ENCODE data around the gene CST11. TPM values are rescaled to one million over a fixed set of nuclear protein-coding genes. Genes with fewer than 3 reads are reported as not detected.
"Not testable (repeated sequence)": the region's sequence is repeated elsewhere in the genome, so short reads cannot be mapped to it uniquely, and the experiment has no call there.

CST11 gene
- not detected in 2 replicates for total RNA-seq (2014; rRNA removed; shearing (Covaris generic))

- Histone ChIP-seq H3K27ac (no peak within 1 kb of the TSS), H3K4me3 (no peak within 1 kb of the TSS), H3K36me3 (no peaks in the 10 kb centered on the region), H3K4me1 (no peaks in the 10 kb centered on the region), H3K27me3 (peaks cover 23% of the 10 kb centered on the region), H3K9me3 (replicated peaks) (no peaks in the 10 kb centered on the region)
- no peak for DNase-seq
These were observed at the start of gene CST11 for GRCh38 chr20:23452776-23453175. TSS of gene CST11 (minus strand) at chr20:23452876. CDS start at chr20:23452811, 65 bp downstream.

GRCh38 chr20:23501926-23502325 lies 49.2 kb upstream of the CST11 start:
- Histone ChIP-seq H3K27ac (no peak overlapping the region), H3K36me3 (no peaks in the 10 kb centered on the region), H3K9me3 (replicated peaks) (no peaks in the 10 kb centered on the region), H3K4me1 (no peaks in the 10 kb centered on the region), H3K4me3 (no peak overlapping the region), H3K27me3 (peaks cover 18% of the 10 kb centered on the region)
- no peak for DNase-seq

GRCh38 chr20:23497536-23497935 lies 44.9 kb upstream of the CST11 start:
- Histone ChIP-seq H3K9me3 (replicated peaks) (no peaks in the 10 kb centered on the region), H3K4me1 (no peaks in the 10 kb centered on the region), H3K27me3 (peaks cover 12% of the 10 kb centered on the region), H3K36me3 (no peaks in the 10 kb centered on the region), H3K27ac (no peak overlapping the region), H3K4me3 (no peak overlapping the region)
- no peak for DNase-seq

GRCh38 chr20:23493172-23493772 lies 40.6 kb upstream of the CST11 start:
- no peaks in the 10 kb centered on the region for H3K9me3 ChIP-seq (replicated peaks)
- no peaks in the 10 kb centered on the region for H3K36me3 ChIP-seq
- no peak overlapping the region for H3K27ac ChIP-seq
- H3K4me3 ChIP-seq: no peak overlapping the region
- DNase-seq: no peak
- H3K4me1 ChIP-seq: no peaks in the 10 kb centered on the region
- H3K27me3 ChIP-seq: no peaks in the 10 kb centered on the region; the same call in 1 of the 2 replicates

- no peaks in the 10 kb centered on the region for H3K27me3 ChIP-seq
- no peaks in the 10 kb centered on the region for H3K9me3 ChIP-seq (replicated peaks)
- no peak for DNase-seq
- no peaks in the 10 kb centered on the region for H3K4me1 ChIP-seq
- H3K4me3 ChIP-seq: no peak overlapping the region
- no peak overlapping the region for H3K27ac ChIP-seq
- H3K36me3 ChIP-seq: no peaks in the 10 kb centered on the region
These were observed 39.6 kb upstream of the CST11 start for GRCh38 chr20:23492292-23492691.

GRCh38 chr20:23490817-23491216 lies 38.1 kb upstream of the CST11 start, which contains the start of gene CST8:
TSS of gene CST8 (plus strand) at chr20:23491117. CDS start at chr20:23491668, 551 bp downstream.
- H3K9me3 ChIP-seq (replicated peaks): no peaks in the 10 kb centered on the region; the same call in 1 of the 2 replicates
- DNase-seq: no peak

GRCh38 chr20:23488996-23489395 lies 36.3 kb upstream of the CST11 start:
- H3K36me3 ChIP-seq: no peaks in the 10 kb centered on the region
- H3K4me3 ChIP-seq: no peak overlapping the region
- no peaks in the 10 kb centered on the region; the same call in 1 of the 2 replicates for H3K9me3 ChIP-seq (replicated peaks)
- no peaks in the 10 kb centered on the region for H3K27me3 ChIP-seq
- no peak overlapping the region for H3K27ac ChIP-seq
- DNase-seq: no peak
- no peaks in the 10 kb centered on the region for H3K4me1 ChIP-seq

More at GRCh38 chr20:23490817-23491216, 38.1 kb upstream of the CST11 start, which contains the start of gene CST8:
- no peak within 1 kb of the TSS for H3K4me3 ChIP-seq
- no peaks in the 10 kb centered on the region for H3K36me3 ChIP-seq
- H3K27me3 ChIP-seq: no peaks in the 10 kb centered on the region
- no peak within 1 kb of the TSS for H3K27ac ChIP-seq
- H3K4me1 ChIP-seq: no peaks in the 10 kb centered on the region

- no peaks in the 10 kb centered on the region for H3K4me1 ChIP-seq
- no peaks in the 10 kb centered on the region for H3K36me3 ChIP-seq
- H3K9me3 ChIP-seq (replicated peaks): no peaks in the 10 kb centered on the region; the same call in 1 of the 2 replicates
- no peak overlapping the region for H3K4me3 ChIP-seq
- DNase-seq: no peak
- no peaks in the 10 kb centered on the region for H3K27me3 ChIP-seq
- no peak overlapping the region for H3K27ac ChIP-seq
These were observed 35.8 kb upstream of the CST11 start for GRCh38 chr20:23488470-23488869.

GRCh38 chr20:23484081-23484480 lies 31.4 kb upstream of the CST11 start:
- H3K27me3 ChIP-seq: peaks cover 3% of the 10 kb centered on the region; the same call in 1 of the 2 replicates
- no peaks in the 10 kb centered on the region for H3K4me1 ChIP-seq
- H3K4me3 ChIP-seq: no peak overlapping the region
- no peak for DNase-seq
- H3K9me3 ChIP-seq (replicated peaks): no peaks in the 10 kb centered on the region; the same call in 1 of the 2 replicates
- no peaks in the 10 kb centered on the region for H3K36me3 ChIP-seq
- H3K27ac ChIP-seq: no peak overlapping the region

- Histone ChIP-seq H3K27ac (no peak overlapping the region), H3K27me3 (peaks cover 3% of the 10 kb centered on the region; the same call in 1 of the 2 replicates), H3K4me3 (no peak overlapping the region), H3K9me3 (replicated peaks) (no peaks in the 10 kb centered on the region; the same call in 1 of the 2 replicates), H3K4me1 (no peaks in the 10 kb centered on the region), H3K36me3 (no peaks in the 10 kb centered on the region)
- DNase-seq: no peak
These were observed 29.5 kb upstream of the CST11 start for GRCh38 chr20:23482138-23482537.

GRCh38 chr20:23479043-23479442 lies 26.4 kb upstream of the CST11 start:
- Histone ChIP-seq H3K36me3 (no peaks in the 10 kb centered on the region), H3K4me1 (no peaks in the 10 kb centered on the region), H3K9me3 (replicated peaks) (no peaks in the 10 kb centered on the region), H3K27me3 (peaks cover 3% of the 10 kb centered on the region; the same call in 1 of the 2 replicates), H3K27ac (no peak overlapping the region), H3K4me3 (no peak overlapping the region)
- no peak for DNase-seq

- Histone ChIP-seq H3K27ac (no peak overlapping the region), H3K4me1 (no peaks in the 10 kb centered on the region), H3K36me3 (no peaks in the 10 kb centered on the region), H3K4me3 (no peak overlapping the region), H3K27me3 (peaks cover 1% of the 10 kb centered on the region; the same call in 1 of the 2 replicates), H3K9me3 (replicated peaks) (no peaks in the 10 kb centered on the region)
- no peak for DNase-seq
These were observed 24.5 kb upstream of the CST11 start for GRCh38 chr20:23477223-23477622.

- no peaks in the 10 kb centered on the region for H3K27me3 ChIP-seq
- H3K9me3 ChIP-seq (replicated peaks): no peaks in the 10 kb centered on the region
- H3K36me3 ChIP-seq: no peaks in the 10 kb centered on the region
- no peak overlapping the region for H3K4me3 ChIP-seq
- no peaks in the 10 kb centered on the region for H3K4me1 ChIP-seq
- H3K27ac ChIP-seq: no peak overlapping the region
- DNase-seq: no peak
These were observed 23.5 kb upstream of the CST11 start for GRCh38 chr20:23476015-23476754.

GRCh38 chr20:23475395-23475794 lies 22.7 kb upstream of the CST11 start:
- no peaks in the 10 kb centered on the region for H3K4me1 ChIP-seq
- no peaks in the 10 kb centered on the region for H3K27me3 ChIP-seq
- DNase-seq: no peak
- no peak overlapping the region for H3K27ac ChIP-seq
- no peaks in the 10 kb centered on the region for H3K36me3 ChIP-seq
- no peaks in the 10 kb centered on the region for H3K9me3 ChIP-seq (replicated peaks)
- H3K4me3 ChIP-seq: no peak overlapping the region

GRCh38 chr20:23473293-23473692 lies 20.6 kb upstream of the CST11 start:
- not testable (repeated sequence) for H3K4me1 ChIP-seq; H3K36me3 ChIP-seq; H3K27ac ChIP-seq; H3K9me3 ChIP-seq (replicated peaks); H3K4me3 ChIP-seq; DNase-seq; H3K27me3 ChIP-seq
